ENCODE measurements around the gene PIGU. TPM values are rescaled to one million over a fixed set of nuclear protein-coding genes. Genes with fewer than 3 reads are reported as not detected.

Gene PIGU
- total RNA-seq, 4 donors from 2014 or later = 12.8 to 14.1 (median 13.7) TPM

DNA sequence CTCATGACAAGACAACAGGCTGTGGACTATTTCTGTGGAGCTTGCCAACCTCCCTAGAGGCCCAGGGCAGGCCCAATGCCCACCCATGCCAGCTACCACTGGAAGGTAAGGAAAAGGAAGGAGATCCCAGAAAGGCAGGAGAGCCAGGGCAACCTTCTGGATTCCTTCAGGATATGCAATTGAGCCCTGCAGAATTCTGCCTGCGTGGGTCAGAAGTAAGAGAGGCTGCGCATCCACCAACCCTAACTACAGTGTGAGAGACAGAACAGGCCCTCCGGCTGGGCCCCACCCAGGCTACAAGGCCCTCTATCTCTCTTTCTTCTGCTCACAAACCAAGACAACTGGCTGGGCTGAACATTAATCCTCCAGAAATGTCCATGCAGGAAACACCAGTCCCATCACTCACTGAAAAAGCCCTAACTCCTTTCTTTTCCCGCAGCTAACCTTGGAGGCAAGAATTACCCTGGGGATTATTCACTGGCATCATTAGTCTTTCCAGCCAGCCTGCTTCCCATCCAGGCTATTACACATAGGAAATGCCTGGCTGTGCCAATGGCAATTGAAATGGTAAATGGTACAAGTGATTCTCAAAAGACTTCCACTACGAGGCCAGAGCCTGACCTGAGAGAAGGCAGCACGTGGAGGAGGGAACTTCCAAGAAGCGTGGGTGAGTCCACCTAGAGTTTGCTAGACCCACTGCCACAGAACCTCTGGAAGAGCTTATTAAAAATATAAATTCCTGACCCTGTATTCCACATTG is 103.2 kb downstream of the PIGU start:
- H3K36me3 ChIP-seq = peaks cover 0 to 34% of the 10 kb centered on the region in 2 donors
- intact Hi-C loops (cut with DNase I; ENCODE audit: low total_unique reads) (no loop called here), in situ Hi-C loops (cut with MboI; ENCODE audit: low sequenced_read_pairs in 4 of 4) (loop anchor here in 1 of 4 donors (10.0 kb wide), 1 partner anchor 201 kb away; no protein-coding TSS in a partner anchor)

DNA sequence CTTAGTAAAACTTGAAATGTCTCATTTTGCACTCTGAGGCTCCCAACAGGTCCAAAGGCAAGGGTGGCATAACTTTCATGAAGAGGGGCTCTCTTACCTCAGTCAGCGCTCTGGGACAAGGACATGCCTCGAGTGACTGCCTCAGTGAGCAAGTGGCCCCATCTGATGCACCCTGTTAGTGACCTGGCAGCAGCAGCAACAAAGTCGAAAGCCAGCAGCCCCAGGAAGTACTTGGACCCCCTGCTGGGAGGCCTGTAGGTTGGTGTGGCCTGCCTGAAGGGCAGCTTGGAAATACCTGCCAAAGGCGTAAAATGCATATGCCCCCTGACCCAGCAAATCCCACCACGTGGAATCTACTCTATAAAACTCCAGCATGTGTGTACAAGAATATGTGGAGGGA is 105.1 kb downstream of the PIGU start:
- in situ Hi-C loops (cut with MboI; ENCODE audit: low sequenced_read_pairs in 4 of 4) (loop anchor here in 1 of 4 donors (10.0 kb wide), 1 partner anchor 203 kb away; no protein-coding TSS in a partner anchor), intact Hi-C loops (cut with DNase I; ENCODE audit: low total_unique reads) (no loop called here)
- no peak for DNase-seq
- H3K36me3 ChIP-seq = peaks cover 0 to 34% of the 10 kb centered on the region in 2 donors
- no peak overlapping the region for H3K4me3 ChIP-seq
- H3K27ac ChIP-seq = no peak overlapping the region
- no peaks in the 10 kb centered on the region for H3K27me3 ChIP-seq
- H3K4me1 ChIP-seq = no peaks in the 10 kb centered on the region
- no peaks in the 10 kb centered on the region for H3K9me3 ChIP-seq
- TF ChIP-seq, protein P1, sequence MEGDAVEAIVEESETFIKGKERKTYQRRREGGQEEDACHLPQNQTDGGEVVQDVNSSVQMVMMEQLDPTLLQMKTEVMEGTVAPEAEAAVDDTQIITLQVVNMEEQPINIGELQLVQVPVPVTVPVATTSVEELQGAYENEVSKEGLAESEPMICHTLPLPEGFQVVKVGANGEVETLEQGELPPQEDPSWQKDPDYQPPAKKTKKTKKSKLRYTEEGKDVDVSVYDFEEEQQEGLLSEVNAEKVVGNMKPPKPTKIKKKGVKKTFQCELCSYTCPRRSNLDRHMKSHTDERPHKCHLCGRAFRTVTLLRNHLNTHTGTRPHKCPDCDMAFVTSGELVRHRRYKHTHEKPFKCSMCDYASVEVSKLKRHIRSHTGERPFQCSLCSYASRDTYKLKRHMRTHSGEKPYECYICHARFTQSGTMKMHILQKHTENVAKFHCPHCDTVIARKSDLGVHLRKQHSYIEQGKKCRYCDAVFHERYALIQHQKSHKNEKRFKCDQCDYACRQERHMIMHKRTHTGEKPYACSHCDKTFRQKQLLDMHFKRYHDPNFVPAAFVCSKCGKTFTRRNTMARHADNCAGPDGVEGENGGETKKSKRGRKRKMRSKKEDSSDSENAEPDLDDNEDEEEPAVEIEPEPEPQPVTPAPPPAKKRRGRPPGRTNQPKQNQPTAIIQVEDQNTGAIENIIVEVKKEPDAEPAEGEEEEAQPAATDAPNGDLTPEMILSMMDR (IDR thresholded peaks at IDR 0.05 in 4 of 5, conservative IDR thresholded peaks at IDR 0.05 in 1 of 5) = no peak
- no peak for TF ChIP-seq POLR2A (IDR thresholded peaks at IDR 0.05)
- no peak for ATAC-seq

More for the DNA sequence above, 103.2 kb downstream of the PIGU start:
- no peak overlapping the region for H3K27ac ChIP-seq
- no peaks in the 10 kb centered on the region for H3K27me3 ChIP-seq
- ATAC-seq (no peak), DNase-seq (no peak)
- H3K4me1 ChIP-seq = peaks cover 12 to 14% of the 10 kb centered on the region in 2 donors
- no peaks in the 10 kb centered on the region for H3K9me3 ChIP-seq
- TF ChIP-seq, protein P1 (IDR thresholded peaks at IDR 0.05 in 4 of 5, conservative IDR thresholded peaks at IDR 0.05 in 1 of 5) = no peak
- TF ChIP-seq POLR2A (IDR thresholded peaks at IDR 0.05) = no peak
- no peak overlapping the region for H3K4me3 ChIP-seq

DNA sequence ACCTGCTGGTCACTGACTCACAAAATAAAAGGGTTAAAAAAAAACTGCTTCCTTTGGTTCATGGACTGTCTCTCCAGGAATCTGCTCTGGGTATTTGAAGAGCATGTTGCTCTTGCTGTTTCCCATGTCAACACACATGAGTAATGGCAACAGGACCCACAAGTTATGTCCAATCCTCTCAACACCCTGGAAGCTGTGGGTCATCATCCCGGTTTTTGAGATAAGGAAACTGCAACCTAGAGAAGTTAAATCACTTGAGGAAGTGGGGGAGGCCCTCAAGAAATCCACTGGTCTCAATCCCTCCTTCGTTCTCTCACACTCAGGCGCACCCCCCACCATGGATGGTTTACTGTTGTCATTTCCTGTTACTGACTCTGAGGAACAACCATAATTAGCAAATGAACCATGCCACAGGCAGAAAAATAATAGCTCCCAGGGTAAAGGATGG is 106.0 kb downstream of the PIGU start:
- H3K27me3 ChIP-seq = no peaks in the 10 kb centered on the region
- no peak overlapping the region for H3K4me3 ChIP-seq
- peaks cover 0 to 34% of the 10 kb centered on the region in 2 donors for H3K36me3 ChIP-seq
- in situ Hi-C loops (cut with MboI; ENCODE audit: low sequenced_read_pairs in 4 of 4) = loop anchor here in 1 of 4 donors (10.0 kb wide), 1 partner anchor 204 kb away; no protein-coding TSS in a partner anchor
- TF ChIP-seq, protein P1 (IDR thresholded peaks at IDR 0.05 in 4 of 5, conservative IDR thresholded peaks at IDR 0.05 in 1 of 5) = no peak
- TF ChIP-seq POLR2A (IDR thresholded peaks at IDR 0.05) = no peak
- H3K27ac ChIP-seq = no peak overlapping the region
- no peaks in the 10 kb centered on the region for H3K9me3 ChIP-seq
- no peaks in the 10 kb centered on the region for H3K4me1 ChIP-seq
- ATAC-seq (no peak), DNase-seq (no peak)
- intact Hi-C loops (cut with DNase I; ENCODE audit: low total_unique reads) = no loop called here

DNA sequence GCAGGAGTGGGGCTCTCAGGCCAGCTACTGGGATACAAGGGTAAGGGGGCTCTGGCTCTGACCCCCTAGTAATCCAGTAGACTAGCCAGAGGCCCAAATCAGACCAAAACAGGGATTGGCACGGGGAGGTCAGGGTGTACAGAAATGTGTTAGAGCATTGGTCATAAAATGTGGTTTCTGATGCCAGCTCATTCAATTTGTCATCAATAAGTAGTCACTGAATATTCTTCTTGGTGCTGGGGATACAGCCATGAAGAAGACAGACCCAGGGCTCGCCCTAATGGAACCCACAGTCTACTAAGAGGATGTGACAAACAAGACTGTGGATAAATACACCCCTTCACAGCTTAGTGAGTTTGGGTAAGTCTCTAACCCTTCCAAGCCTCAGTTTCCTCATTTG is 107.3 kb downstream of the PIGU start:
- DNase-seq = no peak
- TF ChIP-seq POLR2A (IDR thresholded peaks at IDR 0.05) = no peak
- TF ChIP-seq, protein P1 (IDR thresholded peaks at IDR 0.05 in 4 of 5, conservative IDR thresholded peaks at IDR 0.05 in 1 of 5) = no peak
- no peaks in the 10 kb centered on the region for H3K9me3 ChIP-seq
- no peak overlapping the region for H3K4me3 ChIP-seq
- intact Hi-C loops (cut with DNase I; ENCODE audit: low total_unique reads) (no loop called here), in situ Hi-C loops (cut with MboI; ENCODE audit: low sequenced_read_pairs in 4 of 4) (no loop called here)
- peaks cover 0 to 30% of the 10 kb centered on the region in 2 donors for H3K36me3 ChIP-seq
- ATAC-seq = no peak
- no peak overlapping the region for H3K27ac ChIP-seq
- H3K27me3 ChIP-seq = no peaks in the 10 kb centered on the region
- peaks cover 4 to 5% of the 10 kb centered on the region in 2 donors for H3K4me1 ChIP-seq

All from gastrocnemius medialis (tissue), 4 donors.